Heart left ventricle (tissue), 13 donors: ENCODE measurements around the gene WDR33.

Source experiments
- POLR2A ChIP-seq, 2 donors: fragments of 450-650 bp; IDR thresholded peaks; one replicate each; pipeline ENCODE4 v1.6.1; 2017; ENCODE audit warnings: antibody characterized with exemption in 2 of 2, mild to moderate bottlenecking in 2 of 2, moderate library complexity in 2 of 2
- TF ChIP-seq, protein P1 (sequence below), 12 donors: fragments of 200-600 bp; sonication (generic) in 4 of 12; IDR thresholded peaks; one replicate each; pipeline versions ENCODE4 v1.5.0 to v1.8.0; 2018 to 2022; ENCODE audit warnings: antibody characterized with exemption in 12 of 12, mild to moderate bottlenecking in 5 of 12
- donor health status: ischemic (EF 13 %, LVEDD 7.1; RV severe dilation, severe dysfunction).
- donor health status: DM: no; HTN: yes; CAD: no.
- donor health status: DM: no; HTN: no; CAD: no.
- donor health status: ischemic (EF 25% LVEDD 6.9; RV normal size, moderate dysfunction).
- donor health status: ischemic (EF 25% LVEDD 5.7; RV mildly dilated, moderate dysfunction).
- donor health status: ischemic (EF 35%, LVEDD 5.7; RV mildly dilated, moderate dysfunction).
- donor health status: nonischemic (EF 11% LVEDD 7.7; RV severe dilation, severe dysfunction).
- donor health status: DM: yes; HTN: yes; CAD: no.
- donor health status: PGD.
- donor health status: ischemic (EF 29% LVEDD 5.4; RV normal size, mild dysfunction).
- donor health status: nonischemic (EF 23%, LVEDD 6.1; RV moderate dilation, normal function).

- TF ChIP-seq, protein P1, sequence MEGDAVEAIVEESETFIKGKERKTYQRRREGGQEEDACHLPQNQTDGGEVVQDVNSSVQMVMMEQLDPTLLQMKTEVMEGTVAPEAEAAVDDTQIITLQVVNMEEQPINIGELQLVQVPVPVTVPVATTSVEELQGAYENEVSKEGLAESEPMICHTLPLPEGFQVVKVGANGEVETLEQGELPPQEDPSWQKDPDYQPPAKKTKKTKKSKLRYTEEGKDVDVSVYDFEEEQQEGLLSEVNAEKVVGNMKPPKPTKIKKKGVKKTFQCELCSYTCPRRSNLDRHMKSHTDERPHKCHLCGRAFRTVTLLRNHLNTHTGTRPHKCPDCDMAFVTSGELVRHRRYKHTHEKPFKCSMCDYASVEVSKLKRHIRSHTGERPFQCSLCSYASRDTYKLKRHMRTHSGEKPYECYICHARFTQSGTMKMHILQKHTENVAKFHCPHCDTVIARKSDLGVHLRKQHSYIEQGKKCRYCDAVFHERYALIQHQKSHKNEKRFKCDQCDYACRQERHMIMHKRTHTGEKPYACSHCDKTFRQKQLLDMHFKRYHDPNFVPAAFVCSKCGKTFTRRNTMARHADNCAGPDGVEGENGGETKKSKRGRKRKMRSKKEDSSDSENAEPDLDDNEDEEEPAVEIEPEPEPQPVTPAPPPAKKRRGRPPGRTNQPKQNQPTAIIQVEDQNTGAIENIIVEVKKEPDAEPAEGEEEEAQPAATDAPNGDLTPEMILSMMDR (IDR thresholded peaks at IDR 0.05) = no peak
- TF ChIP-seq POLR2A (IDR thresholded peaks at IDR 0.05) = no peak
Observed at GRCh38 chr2:127688405-127688804, 122.6 kb downstream of the WDR33 start.
